Measurements from ENCODE around the gene CALML6. TPM values are rescaled to one million over a fixed set of nuclear protein-coding genes. Genes with fewer than 3 reads are reported as not detected.

CALML6 gene
- not detected for total RNA-seq

- H3K9me3 ChIP-seq = no peaks in the 10 kb centered on the region
- TF ChIP-seq CTCF (IDR thresholded peaks at IDR 0.05) = no peak
- intact Hi-C loops (cut with DNase I) = no loop called here
- no peak for DNase-seq (ENCODE audit: low spot score in 2 of 2)
- peaks cover 7% of the 10 kb centered on the region in 2 donors for H3K4me1 ChIP-seq
- H3K27ac ChIP-seq = no peak within 1 kb of the TSS
- no peak within 1 kb of the TSS for H3K4me3 ChIP-seq
- no peaks in the 10 kb centered on the region for H3K36me3 ChIP-seq
- no peaks in the 10 kb centered on the region for H3K27me3 ChIP-seq
Observed at GRCh38 chr1:1914971-1915692, at the start of gene CALML6. CALML6 (plus strand) TSS chr1:1915260; CDS start chr1:1915281, 21 bp downstream.

GRCh38 chr1:1867164-1867563 is 47.9 kb upstream of the CALML6 start:
- no peak for DNase-seq (ENCODE audit: low spot score in 2 of 2)
- no peaks in the 10 kb centered on the region for H3K9me3 ChIP-seq
- no peak overlapping the region for H3K27ac ChIP-seq
- peaks cover 0 to 14% of the 10 kb centered on the region in 2 donors for H3K4me1 ChIP-seq
- no peaks in the 10 kb centered on the region for H3K36me3 ChIP-seq
- no peak overlapping the region for H3K4me3 ChIP-seq
- no peaks in the 10 kb centered on the region for H3K27me3 ChIP-seq
- no peak for TF ChIP-seq CTCF (IDR thresholded peaks at IDR 0.05)
- intact Hi-C loops (cut with DNase I) = no loop called here

GRCh38 chr1:1869469-1869868 is 45.6 kb upstream of the CALML6 start:
- TF ChIP-seq CTCF (IDR thresholded peaks at IDR 0.05) = no peak
- H3K9me3 ChIP-seq = no peaks in the 10 kb centered on the region
- H3K4me3 ChIP-seq = no peak overlapping the region
- intact Hi-C loops (cut with DNase I) = no loop called here
- H3K27me3 ChIP-seq = no peaks in the 10 kb centered on the region
- peaks cover 7 to 24% of the 10 kb centered on the region in 2 donors for H3K4me1 ChIP-seq
- no peak overlapping the region for H3K27ac ChIP-seq
- H3K36me3 ChIP-seq = no peaks in the 10 kb centered on the region
- no peak for DNase-seq (ENCODE audit: low spot score in 2 of 2)

GRCh38 chr1:1872329-1872994 is 42.6 kb upstream of the CALML6 start:
- no peak for DNase-seq (ENCODE audit: low spot score in 2 of 2)
- intact Hi-C loops (cut with DNase I) = no loop called here
- Histone ChIP-seq H3K36me3 (peaks cover 0 to 11% of the 10 kb centered on the region in 2 donors), H3K27me3 (no peaks in the 10 kb centered on the region), H3K27ac (no peak overlapping the region), H3K9me3 (no peaks in the 10 kb centered on the region), H3K4me1 (peaks cover 12 to 24% of the 10 kb centered on the region in 2 donors), H3K4me3 (no peak overlapping the region)
- TF ChIP-seq CTCF (IDR thresholded peaks at IDR 0.05) = no peak

GRCh38 chr1:1873186-1873585 is 41.9 kb upstream of the CALML6 start:
- intact Hi-C loops (cut with DNase I) = no loop called here
- no peaks in the 10 kb centered on the region for H3K27me3 ChIP-seq
- no peak overlapping the region for H3K27ac ChIP-seq
- H3K4me3 ChIP-seq = no peak overlapping the region
- peaks cover 12 to 29% of the 10 kb centered on the region in 2 donors for H3K4me1 ChIP-seq
- TF ChIP-seq CTCF (IDR thresholded peaks at IDR 0.05) = no peak
- H3K36me3 ChIP-seq = peaks cover 0 to 11% of the 10 kb centered on the region in 2 donors
- H3K9me3 ChIP-seq = no peaks in the 10 kb centered on the region
- no peak for DNase-seq (ENCODE audit: low spot score in 2 of 2)

All from ascending aorta (tissue), 2 donors.